Fibroblast of lung (primary cell): ENCODE data around the gene LPCAT1.

Source experiments
- CTCF ChIP-seq, 2 donors: IDR thresholded peaks in 1 of 2; conservative IDR thresholded peaks in 1 of 2; 1 replicate in 1 of 2; 2 replicates in 1 of 2; pipeline ENCODE4 v1.5.1; 2011 to 2012; ENCODE audit warnings: low read length in 2 of 2, control low read depth in 1 of 2, inconsistent platforms in 1 of 2, low read depth in 1 of 2, mild to moderate bottlenecking in 1 of 2
- EZH2 ChIP-seq: IDR thresholded peaks from 2 replicates; pipeline ENCODE4 v1.5.1; 2012; ENCODE audit warnings: low read length, control low read depth, mild to moderate bottlenecking; ENCODE audit errors: missing control alignments

GRCh38 chr5:1540831-1541701 is 17.3 kb upstream of the LPCAT1 start:
- TF ChIP-seq CTCF (conservative IDR thresholded peaks at IDR 0.05 in 1 of 2, IDR thresholded peaks at IDR 0.05 in 1 of 2; ENCODE audit: low read depth in 1 of 2, low read length in 2 of 2) = no peak
- no peak for TF ChIP-seq EZH2
